ENCODE measurements around the gene ATP6V1F. TPM values are rescaled to one million over a fixed set of nuclear protein-coding genes. Genes with fewer than 3 reads are reported as not detected.
A peak's percentile ranks its signal among the peaks of the same experiment; 100 is the strongest.

ATP6V1F gene
- total RNA-seq, 2 experiments from 2014 or later = 49.6 to 54.3 TPM

- peaks cover 17% of the 10 kb centered on the region for H3K36me3 Mint-ChIP-seq (ENCODE audit: low read depth)
- Histone ChIP-seq H3K27me3 (ENCODE audit: control insufficient read depth in 1 of 2, insufficient read depth in 2 of 2, low read length in 2 of 2) (peaks cover 0 to 2% of the 10 kb centered on the region in 2 experiments), H3K36me3 (ENCODE audit: insufficient read depth, low read length) (peaks cover 15% of the 10 kb centered on the region), H3K9me3 (ENCODE audit: control insufficient read depth in 1 of 2, insufficient read depth in 1 of 2, low read length in 2 of 2) (no peaks in the 10 kb centered on the region), H3K4me3 (ENCODE audit: low read length) (no peak overlapping the region), H3K27ac (ENCODE audit: low read depth in 1 of 2, low read length in 2 of 2) (no peak overlapping the region), H3K4me1 (ENCODE audit: insufficient read depth, low read length) (peaks cover 40% of the 10 kb centered on the region)
- H3K9me3 Mint-ChIP-seq = no peaks in the 10 kb centered on the region
- no peaks in the 10 kb centered on the region for H3K27me3 Mint-ChIP-seq
- H3K4me1 Mint-ChIP-seq (ENCODE audit: low read depth) = peaks cover 44% of the 10 kb centered on the region
- TF ChIP-seq, protein P1, sequence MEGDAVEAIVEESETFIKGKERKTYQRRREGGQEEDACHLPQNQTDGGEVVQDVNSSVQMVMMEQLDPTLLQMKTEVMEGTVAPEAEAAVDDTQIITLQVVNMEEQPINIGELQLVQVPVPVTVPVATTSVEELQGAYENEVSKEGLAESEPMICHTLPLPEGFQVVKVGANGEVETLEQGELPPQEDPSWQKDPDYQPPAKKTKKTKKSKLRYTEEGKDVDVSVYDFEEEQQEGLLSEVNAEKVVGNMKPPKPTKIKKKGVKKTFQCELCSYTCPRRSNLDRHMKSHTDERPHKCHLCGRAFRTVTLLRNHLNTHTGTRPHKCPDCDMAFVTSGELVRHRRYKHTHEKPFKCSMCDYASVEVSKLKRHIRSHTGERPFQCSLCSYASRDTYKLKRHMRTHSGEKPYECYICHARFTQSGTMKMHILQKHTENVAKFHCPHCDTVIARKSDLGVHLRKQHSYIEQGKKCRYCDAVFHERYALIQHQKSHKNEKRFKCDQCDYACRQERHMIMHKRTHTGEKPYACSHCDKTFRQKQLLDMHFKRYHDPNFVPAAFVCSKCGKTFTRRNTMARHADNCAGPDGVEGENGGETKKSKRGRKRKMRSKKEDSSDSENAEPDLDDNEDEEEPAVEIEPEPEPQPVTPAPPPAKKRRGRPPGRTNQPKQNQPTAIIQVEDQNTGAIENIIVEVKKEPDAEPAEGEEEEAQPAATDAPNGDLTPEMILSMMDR (IDR thresholded peaks at IDR 0.05) = no peak
- CTCF ChIA-PET = no interaction called here
- ATAC-seq (ENCODE audit: poor library complexity) (no peak), DNase-seq (no peak)
- POLR2A ChIA-PET = no interaction called here
- intact Hi-C loops (cut with DNase I, micrococcal nuclease) = loop anchor here in 1 of 2 experiments (10.0 kb wide), 1 partner anchor 569 kb away; the partner anchor contains the start of gene STRIP2
- H3K27ac Mint-ChIP-seq = no peak overlapping the region
- peak overlapping the region; percentile 71 for H3K4me3 Mint-ChIP-seq
These were observed 2.6 kb downstream of the ATP6V1F start for GRCh38 chr7:128865303-128865702.

DNA sequence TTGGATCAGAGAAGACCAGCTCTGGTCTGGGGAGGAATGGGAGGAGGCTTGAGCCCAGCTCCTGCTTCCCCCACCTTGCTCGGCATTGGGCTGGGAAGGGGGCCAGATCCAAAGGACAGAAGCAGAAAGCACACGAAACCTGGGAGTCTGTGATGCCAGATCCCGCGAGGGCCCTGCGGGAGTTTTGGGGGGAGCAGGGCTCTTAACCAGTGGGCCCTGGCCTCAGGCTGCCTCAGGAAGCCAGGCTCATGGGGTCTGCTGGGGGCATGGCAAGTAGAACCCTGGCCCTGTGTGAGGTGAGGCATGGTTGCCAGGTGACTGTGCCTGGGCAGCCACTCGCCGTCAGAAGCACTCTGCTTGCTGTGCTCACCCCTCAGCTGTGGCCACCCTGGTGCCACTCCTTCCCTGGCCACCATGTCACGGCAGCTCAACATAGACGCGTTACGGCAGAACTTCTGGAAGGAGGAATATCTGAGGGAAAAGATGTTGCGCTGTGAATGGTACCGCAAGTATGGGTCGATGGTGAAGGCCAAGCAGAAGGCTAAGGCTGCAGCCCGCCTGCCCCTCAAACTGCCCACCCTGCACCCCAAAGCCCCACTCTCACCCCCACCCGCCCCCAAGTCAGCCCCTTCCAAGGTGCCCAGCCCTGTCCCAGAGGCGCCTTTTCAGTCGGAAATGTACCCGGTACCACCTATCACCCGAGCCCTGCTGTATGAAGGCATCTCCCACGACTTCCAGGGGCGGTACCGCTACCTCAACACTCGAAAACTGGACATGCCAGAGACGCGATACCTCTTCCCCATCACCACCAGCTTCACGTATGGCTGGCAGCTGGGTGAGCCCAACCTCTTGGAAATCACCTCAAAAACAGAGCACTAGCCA, 3.6 kb downstream of the ATP6V1F start:
- Histone ChIP-seq H3K4me3 (ENCODE audit: low read length) (no peak overlapping the region), H3K36me3 (ENCODE audit: insufficient read depth, low read length) (peaks cover 15% of the 10 kb centered on the region), H3K4me1 (ENCODE audit: insufficient read depth, low read length) (peaks cover 41% of the 10 kb centered on the region), H3K9me3 (ENCODE audit: control insufficient read depth in 1 of 2, insufficient read depth in 1 of 2, low read length in 2 of 2) (no peaks in the 10 kb centered on the region), H3K27ac (ENCODE audit: low read depth in 1 of 2, low read length in 2 of 2) (no peak overlapping the region), H3K27me3 (ENCODE audit: control insufficient read depth in 1 of 2, insufficient read depth in 2 of 2, low read length in 2 of 2) (peaks cover 3 to 4% of the 10 kb centered on the region in 2 experiments)
- DNase-seq = no peak
- TF ChIP-seq, protein P1 (IDR thresholded peaks at IDR 0.05) = no peak
- Mint-ChIP-seq H3K27me3 (no peaks in the 10 kb centered on the region), H3K9me3 (no peaks in the 10 kb centered on the region), H3K4me3 (peak overlapping the region; percentile 71), H3K27ac (no peak overlapping the region), H3K4me1 (ENCODE audit: low read depth) (peaks cover 46% of the 10 kb centered on the region), H3K36me3 (ENCODE audit: low read depth) (peaks cover 17% of the 10 kb centered on the region)
- ATAC-seq (ENCODE audit: poor library complexity) = no peak
- POLR2A ChIA-PET = no interaction called here
- CTCF ChIA-PET = no interaction called here
- intact Hi-C loops (cut with DNase I, micrococcal nuclease) = loop anchor here in 1 of 2 experiments (10.0 kb wide), 1 partner anchor 569 kb away; the partner anchor contains the start of gene STRIP2

DNA sequence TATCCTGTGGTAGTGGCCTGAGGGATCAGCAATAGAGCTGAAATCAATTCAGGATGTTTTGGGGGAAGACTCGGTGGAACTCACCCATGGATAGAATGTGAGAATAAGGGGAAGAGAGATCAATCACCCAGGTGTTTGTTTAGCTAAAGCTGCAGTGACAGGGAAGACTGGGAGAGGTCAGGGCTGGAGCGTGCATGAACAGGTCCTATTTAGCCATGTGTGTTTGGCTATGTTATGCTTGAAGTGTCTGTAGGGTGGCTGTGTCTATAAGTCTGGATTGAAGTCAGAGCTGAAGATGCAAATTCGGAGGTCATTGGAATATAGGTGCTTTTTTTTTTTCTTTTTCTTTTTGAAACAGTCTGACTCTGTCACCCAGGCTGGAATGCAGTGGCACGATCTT, 4.6 kb downstream of the ATP6V1F start:
- peaks cover 17% of the 10 kb centered on the region for H3K36me3 Mint-ChIP-seq (ENCODE audit: low read depth)
- H3K4me1 Mint-ChIP-seq (ENCODE audit: low read depth) = peaks cover 43% of the 10 kb centered on the region
- peaks cover 3 to 4% of the 10 kb centered on the region in 2 experiments for H3K27me3 ChIP-seq (ENCODE audit: control insufficient read depth in 1 of 2, insufficient read depth in 2 of 2, low read length in 2 of 2)
- H3K9me3 Mint-ChIP-seq = no peaks in the 10 kb centered on the region
- CTCF ChIA-PET = no interaction called here
- no peak overlapping the region for H3K27ac ChIP-seq (ENCODE audit: low read depth in 1 of 2, low read length in 2 of 2)
- H3K9me3 ChIP-seq (ENCODE audit: control insufficient read depth in 1 of 2, insufficient read depth in 1 of 2, low read length in 2 of 2) = no peaks in the 10 kb centered on the region
- H3K4me3 Mint-ChIP-seq = peak overlapping the region; percentile 70
- no peaks in the 10 kb centered on the region for H3K27me3 Mint-ChIP-seq
- peaks cover 38% of the 10 kb centered on the region for H3K4me1 ChIP-seq (ENCODE audit: insufficient read depth, low read length)
- intact Hi-C loops (cut with DNase I, micrococcal nuclease) = loop anchor here in 1 of 2 experiments (10.0 kb wide), 1 partner anchor 568 kb away; the partner anchor contains the start of gene STRIP2
- ATAC-seq (ENCODE audit: poor library complexity) (no peak), DNase-seq (no peak)
- no peak overlapping the region for H3K27ac Mint-ChIP-seq
- TF ChIP-seq, protein P1 (IDR thresholded peaks at IDR 0.05) = no peak
- peaks cover 15% of the 10 kb centered on the region for H3K36me3 ChIP-seq (ENCODE audit: insufficient read depth, low read length)
- POLR2A ChIA-PET = interaction anchor here (0.5 kb wide), 1 partner anchor 198 kb away, joined by 4 read pairs; no protein-coding TSS in a partner anchor
- H3K4me3 ChIP-seq (ENCODE audit: low read length) = no peak overlapping the region
